K562 (cell line): ENCODE results near the gene NUP205. TPM values are rescaled to one million over a fixed set of nuclear protein-coding genes. Genes with fewer than 3 reads are reported as not detected.
A peak's percentile ranks its signal among the peaks of the same experiment; 100 is the strongest.

ENCODE experiments used
- HMGN3 ChIP-seq: IDR thresholded peaks from 2 replicates; pipeline ENCODE4 v1.6.1; 2011; ENCODE audit warnings: borderline replicate concordance, low read depth, mild to moderate bottlenecking, mixed read lengths, low read length; ENCODE audit not compliant: insufficient read length; ENCODE audit errors: extremely low read depth
- MAZ ChIP-seq, 2 experiments: fragments of 450-650 bp in 1 of 2; sonication (generic) in 1 of 2; formaldehyde crosslinking; IDR thresholded peaks in 1 of 2; conservative IDR thresholded peaks in 1 of 2; 2 replicates each; pipeline versions ENCODE4 v1.4.0 to v1.5.0; 2020; ENCODE audit warnings: mild to moderate bottlenecking in 1 of 2, missing genetic modification reagents in 1 of 2
- MYC ChIP-seq, 2 experiments: fragments of 250-450 bp in 1 of 2; sonication (Bioruptor Pico) in 1 of 2; IDR thresholded peaks; 2 replicates each; pipeline versions ENCODE4 v1.5.1 to v1.6.1; 2012 to 2021; ENCODE audit warnings: low read depth in 2 of 2, borderline replicate concordance in 1 of 2, improper control_type of control experiment in 1 of 2, low read length in 1 of 2, mild to moderate bottlenecking in 1 of 2, moderate library complexity in 1 of 2
- NBN ChIP-seq: fragments of 450-650 bp; IDR thresholded peaks from 2 replicates; pipeline ENCODE4 v1.6.1; 2016; ENCODE audit warnings: low read depth, mild to moderate bottlenecking
- SNIP1 ChIP-seq: fragments of 450-650 bp; IDR thresholded peaks from 2 replicates; pipeline ENCODE4 v1.7.1; 2017; ENCODE audit warnings: low read depth, mild to moderate bottlenecking
- SREBF2 ChIP-seq: sonication (generic); formaldehyde crosslinking; IDR thresholded peaks from 2 replicates; pipeline ENCODE4 v1.4.0; 2020; ENCODE audit warnings: mild to moderate bottlenecking, missing genetic modification reagents
- SRSF9 ChIP-seq: fragments of 200-400 bp; formaldehyde crosslinking; IDR thresholded peaks from 2 replicates; pipeline ENCODE4 v1.6.1; 2017; ENCODE audit warnings: low read depth, low read length, borderline replicate concordance
- TGIF2 ChIP-seq: sonication (generic); formaldehyde crosslinking; IDR thresholded peaks from 2 replicates; pipeline ENCODE4 v1.8.1; 2022; ENCODE audit warnings: mild to moderate bottlenecking, missing genetic modification reagents, moderate library complexity
- ZBTB8A ChIP-seq: fragments of 450-650 bp; IDR thresholded peaks from 2 replicates; pipeline ENCODE4 v1.6.1; 2018; ENCODE audit warnings: mild to moderate bottlenecking, moderate library complexity; ENCODE audit not compliant: partially characterized antibody
- ZNF12 ChIP-seq: sonication (generic); formaldehyde crosslinking; IDR thresholded peaks from 2 replicates; pipeline ENCODE4 v1.4.0; 2020; ENCODE audit warnings: mild to moderate bottlenecking, missing genetic modification reagents
- ZNF253 ChIP-seq: fragments of 250-450 bp; sonication (Bioruptor Pico); conservative IDR thresholded peaks from 2 replicates; pipeline ENCODE4 v1.6.1; 2021; ENCODE audit warnings: mild to moderate bottlenecking
- ZNF76 ChIP-seq: fragments of 250-450 bp; sonication (Bioruptor Pico); IDR thresholded peaks from 2 replicates; pipeline ENCODE4 v1.4.0; 2020; ENCODE audit warnings: mild to moderate bottlenecking, moderate library complexity, borderline replicate concordance
- ZNF830 ChIP-seq: fragments of 250-450 bp; sonication (Bioruptor Pico); IDR thresholded peaks from 2 replicates; pipeline ENCODE4 v1.5.0; 2021; ENCODE audit warnings: mild to moderate bottlenecking
- polyA plus RNA-seq, 8 experiments: library from polyadenylated mRNA; depleted of rRNA in 4 of 8; stranded (reverse) in 5 of 8; unstranded in 3 of 8; fragments of >200 nt; fragmentation: Nextera tagmentation in 2 of 8; fragmentation: Illumina TruSeq in 1 of 8; extraction: Ambion mirVana in 2 of 8; extraction: Trizol in 1 of 8; gene quantifications; 2 replicates each; pipeline versions ENCODE4 v1.2.1 to v1.2.3, GENCODE V29; 2011 to 2014; ENCODE audit warnings: inconsistent platforms in 1 of 8, missing spikeins in 1 of 8
- total RNA-seq, 7 experiments: library from RNA; depleted of rRNA in 6 of 7; stranded (reverse); fragments of >200 nt in 6 of 7; fragmentation: Illumina TruSeq in 2 of 7; extraction: Trizol in 2 of 7; gene quantifications; 2 replicates each; pipeline versions ENCODE4 v1.2.1 to v1.2.3, GENCODE V29; 2011 to 2021; ENCODE audit warnings: low replicate concordance in 1 of 7
- TF ChIP-seq, protein P1 (sequence below): fragments of 450-650 bp; IDR thresholded peaks from 2 replicates; pipeline ENCODE4 v1.7.0; 2016; ENCODE audit warnings: borderline replicate concordance
- TF ChIP-seq, protein P2 (sequence below), 2 experiments: IDR thresholded peaks in 1 of 2; conservative IDR thresholded peaks in 1 of 2; 2 replicates each; pipeline ENCODE4 v1.6.1; 2016; ENCODE audit warnings: low read depth in 2 of 2, mild to moderate bottlenecking in 1 of 2, missing compliant biosample characterization in 1 of 2, missing genetic modification characterization in 1 of 2, moderate library complexity in 1 of 2
- TF ChIP-seq, protein P3 (sequence below), 2 experiments: fragments of 250-450 bp in 1 of 2; fragments of 450-650 bp in 1 of 2; sonication (Bioruptor Pico) in 1 of 2; IDR thresholded peaks; 2 replicates each; pipeline versions ENCODE4 v1.6.1 to v1.8.0; 2016 to 2021; ENCODE audit warnings: mild to moderate bottlenecking in 2 of 2, moderate library complexity in 2 of 2, missing compliant biosample characterization in 1 of 2, missing genetic modification characterization in 1 of 2
- TF ChIP-seq, protein P4 (sequence below): fragments of 250-450 bp; sonication (Bioruptor Pico); IDR thresholded peaks from 2 replicates; pipeline ENCODE4 v1.4.0; 2020

NUP205 gene
- total and polyA plus RNA-seq, 9 of the 15 experiments (the other 6 are each of a cell fraction or from before 2014, with no cell fraction given), result 101 to 282 (median 193) TPM

DNA sequence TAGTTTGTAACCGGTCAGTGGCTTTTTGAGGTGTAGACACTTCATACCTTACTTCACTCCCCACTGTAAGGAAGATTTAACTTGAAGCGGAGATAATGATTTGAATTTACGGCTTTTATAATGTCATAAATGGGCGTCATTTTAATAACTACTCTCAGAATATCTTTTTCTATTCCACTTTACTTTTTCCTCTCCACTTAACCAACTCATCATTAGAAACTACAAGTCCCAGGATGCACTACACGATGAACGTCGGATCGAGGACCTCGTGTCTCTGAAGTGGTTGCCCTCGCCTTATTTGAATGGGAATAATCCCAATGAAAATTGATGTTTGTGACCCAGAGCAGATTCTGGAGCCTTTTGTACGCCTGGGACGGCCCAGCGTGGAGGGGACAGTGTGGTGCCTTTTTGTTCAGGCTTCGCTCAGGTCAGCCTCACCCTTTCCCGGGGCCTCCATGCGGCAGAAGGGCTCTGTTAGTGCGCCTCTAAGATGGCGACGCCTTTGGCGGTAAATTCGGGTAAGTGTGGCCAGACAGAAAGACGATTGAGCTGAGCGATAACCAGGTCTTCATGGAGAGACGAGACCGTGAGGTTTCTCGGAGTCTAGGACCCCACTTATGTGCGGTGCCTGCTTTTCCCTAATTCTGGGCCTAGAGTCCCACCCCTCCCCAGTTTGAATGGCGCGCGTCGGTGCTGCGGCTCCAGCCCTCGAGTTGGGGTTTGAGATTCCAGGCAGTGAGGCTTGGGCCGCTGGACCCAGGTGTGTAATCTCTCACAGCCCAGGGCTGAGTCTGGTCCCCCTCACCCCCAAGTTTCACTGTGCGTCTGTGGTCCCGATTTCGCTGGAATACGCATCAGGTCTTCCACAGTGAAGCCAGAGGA is at the start of gene NUP205 (continued):
- no peak for TF ChIP-seq HMGN3
- TF ChIP-seq, protein P1, sequence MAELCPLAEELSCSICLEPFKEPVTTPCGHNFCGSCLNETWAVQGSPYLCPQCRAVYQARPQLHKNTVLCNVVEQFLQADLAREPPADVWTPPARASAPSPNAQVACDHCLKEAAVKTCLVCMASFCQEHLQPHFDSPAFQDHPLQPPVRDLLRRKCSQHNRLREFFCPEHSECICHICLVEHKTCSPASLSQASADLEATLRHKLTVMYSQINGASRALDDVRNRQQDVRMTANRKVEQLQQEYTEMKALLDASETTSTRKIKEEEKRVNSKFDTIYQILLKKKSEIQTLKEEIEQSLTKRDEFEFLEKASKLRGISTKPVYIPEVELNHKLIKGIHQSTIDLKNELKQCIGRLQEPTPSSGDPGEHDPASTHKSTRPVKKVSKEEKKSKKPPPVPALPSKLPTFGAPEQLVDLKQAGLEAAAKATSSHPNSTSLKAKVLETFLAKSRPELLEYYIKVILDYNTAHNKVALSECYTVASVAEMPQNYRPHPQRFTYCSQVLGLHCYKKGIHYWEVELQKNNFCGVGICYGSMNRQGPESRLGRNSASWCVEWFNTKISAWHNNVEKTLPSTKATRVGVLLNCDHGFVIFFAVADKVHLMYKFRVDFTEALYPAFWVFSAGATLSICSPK, result 0 out of 2 replicates have a peak, but pooled peaks have one; percentile 85
- peak; percentile 99 for TF ChIP-seq MYC (IDR thresholded peaks at IDR 0.05; ENCODE audit: low read depth, low read length)
- peak; percentile 97 for TF ChIP-seq MYC (CRISPR knock-in tag; IDR thresholded peaks at IDR 0.05; ENCODE audit: borderline replicate concordance, low read depth)
- TF ChIP-seq ZNF253 (CRISPR knock-in tag), result no peak
- TF ChIP-seq MAZ (CRISPR knock-in tag; conservative IDR thresholded peaks at IDR 0.05 in 1 of 2, IDR thresholded peaks at IDR 0.05 in 1 of 2), result no peak; a peak in 2 of 4 replicates
- TF ChIP-seq, protein P2, sequence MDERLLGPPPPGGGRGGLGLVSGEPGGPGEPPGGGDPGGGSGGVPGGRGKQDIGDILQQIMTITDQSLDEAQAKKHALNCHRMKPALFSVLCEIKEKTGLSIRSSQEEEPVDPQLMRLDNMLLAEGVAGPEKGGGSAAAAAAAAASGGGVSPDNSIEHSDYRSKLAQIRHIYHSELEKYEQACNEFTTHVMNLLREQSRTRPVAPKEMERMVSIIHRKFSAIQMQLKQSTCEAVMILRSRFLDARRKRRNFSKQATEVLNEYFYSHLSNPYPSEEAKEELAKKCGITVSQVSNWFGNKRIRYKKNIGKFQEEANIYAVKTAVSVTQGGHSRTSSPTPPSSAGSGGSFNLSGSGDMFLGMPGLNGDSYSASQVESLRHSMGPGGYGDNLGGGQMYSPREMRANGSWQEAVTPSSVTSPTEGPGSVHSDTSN (CRISPR knock-in tag; IDR thresholded peaks at IDR 0.05; ENCODE audit: low read depth), result no peak
- TF ChIP-seq, protein P2 (tag; conservative IDR thresholded peaks at IDR 0.05; ENCODE audit: low read depth), result no peak; the same call in 1 of the 2 replicates
- peak; percentile 66; the same call in 1 of the 2 replicates for TF ChIP-seq ZNF76
- TF ChIP-seq SRSF9, result no peak
- TF ChIP-seq, protein P3, sequence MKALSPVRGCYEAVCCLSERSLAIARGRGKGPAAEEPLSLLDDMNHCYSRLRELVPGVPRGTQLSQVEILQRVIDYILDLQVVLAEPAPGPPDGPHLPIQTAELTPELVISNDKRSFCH (CRISPR knock-in tag; IDR thresholded peaks at IDR 0.05), result no peak
- TF ChIP-seq, protein P3 (tag; IDR thresholded peaks at IDR 0.05), result peak; percentile 96
- TF ChIP-seq SREBF2 (CRISPR knock-in tag), result no peak
- peak; percentile 75 for TF ChIP-seq NBN
- TF ChIP-seq, protein P4, sequence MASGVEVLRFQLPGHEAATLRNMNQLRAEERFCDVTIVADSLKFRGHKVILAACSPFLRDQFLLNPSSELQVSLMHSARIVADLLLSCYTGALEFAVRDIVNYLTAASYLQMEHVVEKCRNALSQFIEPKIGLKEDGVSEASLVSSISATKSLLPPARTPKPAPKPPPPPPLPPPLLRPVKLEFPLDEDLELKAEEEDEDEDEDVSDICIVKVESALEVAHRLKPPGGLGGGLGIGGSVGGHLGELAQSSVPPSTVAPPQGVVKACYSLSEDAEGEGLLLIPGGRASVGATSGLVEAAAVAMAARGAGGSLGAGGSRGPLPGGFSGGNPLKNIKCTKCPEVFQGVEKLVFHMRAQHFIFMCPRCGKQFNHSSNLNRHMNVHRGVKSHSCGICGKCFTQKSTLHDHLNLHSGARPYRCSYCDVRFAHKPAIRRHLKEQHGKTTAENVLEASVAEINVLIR (CRISPR knock-in tag), result peak; percentile 83
- no peak for TF ChIP-seq ZBTB8A
- no peak for TF ChIP-seq SNIP1
- peak; percentile 83 for TF ChIP-seq ZNF12 (CRISPR knock-in tag)
- TF ChIP-seq ZNF830 (CRISPR knock-in tag), result no peak
- no peak; the same call in 1 of the 2 replicates for TF ChIP-seq TGIF2 (CRISPR knock-in tag)
